CD4-positive, alpha-beta T cell treated with Interleukin-4 for 4 hours (primary cell): ENCODE data around the gene ITGA1.
"Not testable (repeated sequence)": the region's sequence is repeated elsewhere in the genome, so short reads cannot be mapped to it uniquely, and the experiment has no call there.

Experiments used
- DNase-seq: peaks from one replicate; pipeline ENCODE4 v3.0.0-alpha.2; 2020

The ITGA1 gene

GRCh38 chr5:52802272-52802973 is 14.7 kb downstream of the ITGA1 start:
- DNase-seq, result peak; percentile 7

DNA sequence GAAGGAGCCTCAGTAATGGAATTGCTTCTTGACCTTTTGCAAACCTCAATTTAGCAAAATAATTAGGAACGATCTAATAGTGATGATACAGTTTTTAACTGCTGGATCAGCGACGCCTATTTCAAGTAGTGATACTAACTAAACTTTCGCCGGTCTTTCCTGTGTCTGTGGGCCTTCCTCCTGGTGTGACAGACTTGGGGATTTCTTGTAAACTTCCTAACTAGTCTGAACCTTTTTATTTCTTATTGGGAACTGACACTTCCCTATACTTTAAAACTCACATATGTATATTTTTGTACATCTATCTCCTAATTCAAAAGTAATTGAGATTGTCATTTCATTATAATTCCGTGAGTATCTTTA is 15.2 kb downstream of the ITGA1 start:
- DNase-seq, result no peak

- DNase-seq, result no peak
Observed at GRCh38 chr5:52804387-52804791, 16.7 kb downstream of the ITGA1 start.

GRCh38 chr5:52804981-52805380 is 17.3 kb downstream of the ITGA1 start:
- no peak for DNase-seq

- no peak for DNase-seq
Observed at GRCh38 chr5:52805615-52806014, 17.9 kb downstream of the ITGA1 start.

DNA sequence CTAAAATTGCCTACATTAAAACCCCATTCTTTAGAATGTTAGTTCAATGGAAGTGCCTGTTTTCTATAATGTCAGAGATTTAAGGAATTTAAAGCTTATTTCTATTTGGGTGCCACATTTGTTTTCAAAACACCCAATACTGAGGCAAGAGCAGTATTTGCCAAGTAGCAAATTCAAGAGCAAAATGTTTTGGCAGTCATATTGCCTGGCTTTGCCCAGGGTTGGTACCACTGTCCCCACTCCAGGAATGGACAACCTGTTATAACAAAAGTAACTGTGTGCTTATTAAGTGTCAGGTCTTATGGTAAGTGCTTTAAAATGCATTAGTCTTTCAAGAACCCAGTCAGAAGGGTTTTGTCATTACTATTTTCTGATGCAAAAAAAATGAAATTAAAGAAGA is 19.3 kb downstream of the ITGA1 start:
- DNase-seq, result no peak

GRCh38 chr5:52807723-52808122 is 20.0 kb downstream of the ITGA1 start:
- DNase-seq, result no peak

DNA sequence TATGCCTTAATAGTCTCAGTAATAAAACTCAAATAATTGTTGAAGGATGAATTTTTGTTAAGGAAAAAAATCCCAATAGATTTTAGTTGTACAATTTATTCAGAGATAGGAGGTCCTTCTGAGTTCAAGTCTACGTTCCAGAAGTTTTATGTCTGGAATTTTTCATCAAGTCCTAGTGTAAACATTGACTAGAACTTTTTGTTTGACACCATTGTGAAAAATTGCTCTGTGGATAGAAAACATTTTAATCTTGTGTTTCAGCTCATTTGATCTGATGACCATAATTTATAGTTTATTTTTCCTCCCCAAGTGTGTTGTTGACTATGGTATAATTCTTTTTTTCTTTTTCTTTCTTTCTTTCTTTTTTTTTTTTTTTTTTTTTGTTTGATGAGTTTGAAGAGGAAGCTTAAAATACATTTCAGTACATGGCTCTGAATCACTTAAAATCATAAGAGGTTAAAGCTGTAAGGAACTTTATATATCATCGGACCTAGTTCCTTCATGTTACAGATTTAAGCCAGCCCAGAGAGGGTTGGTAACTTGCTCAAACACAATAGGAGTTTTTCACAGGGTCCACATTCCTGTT is 20.7 kb downstream of the ITGA1 start:
- DNase-seq, result no peak

GRCh38 chr5:52809884-52810283 is 22.2 kb downstream of the ITGA1 start:
- no peak for DNase-seq

DNA sequence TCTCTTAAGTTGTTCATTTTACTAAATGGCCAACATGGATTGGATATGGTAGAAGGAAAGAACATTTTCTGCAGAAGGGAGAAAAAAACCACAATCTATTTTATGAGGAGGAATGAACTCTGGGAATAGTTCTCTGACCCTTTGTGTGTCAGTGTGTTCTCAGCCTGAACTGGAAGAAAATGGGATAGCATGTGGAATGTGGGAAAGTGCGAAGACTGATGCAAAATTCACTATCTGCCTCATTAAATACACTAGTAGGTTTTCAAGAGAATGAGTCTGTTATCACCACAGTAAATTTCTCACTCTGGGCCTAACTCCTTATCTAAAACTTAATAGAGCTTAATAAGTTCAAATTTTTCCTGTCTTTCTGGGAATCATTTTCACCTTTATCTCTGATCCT is 22.7 kb downstream of the ITGA1 start:
- DNase-seq, result no peak

DNA sequence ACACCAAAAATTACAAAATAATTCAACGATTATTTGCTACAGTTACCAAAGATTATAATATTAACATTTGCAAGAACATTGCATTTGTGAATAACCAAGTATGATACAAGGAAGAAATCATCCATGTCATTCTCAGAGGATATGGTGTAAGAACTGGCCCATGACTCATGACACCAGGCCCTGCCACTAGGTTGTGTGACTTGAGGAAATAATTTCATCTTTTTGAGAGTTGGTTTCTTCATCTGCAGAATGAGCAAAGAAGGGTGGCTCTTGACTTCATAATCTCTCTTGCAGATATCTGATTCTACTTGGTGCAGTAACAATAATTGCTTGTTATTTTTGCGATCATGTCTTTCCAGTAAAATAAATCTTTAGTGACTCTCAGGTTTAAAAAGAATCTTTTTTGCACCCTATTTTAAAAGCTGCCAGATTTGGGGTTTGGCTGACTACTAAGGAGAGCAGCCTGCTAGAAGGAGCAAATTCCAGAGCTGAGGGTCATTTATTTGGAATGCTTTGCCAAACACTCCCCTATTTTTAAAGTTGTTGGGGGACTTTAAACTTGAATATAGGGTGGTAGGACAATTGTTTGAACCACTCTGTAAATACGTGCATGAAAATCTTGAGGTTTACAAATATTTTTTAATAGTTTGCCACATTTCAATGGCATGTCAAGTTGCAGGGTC is 23.5 kb downstream of the ITGA1 start:
- DNase-seq, result no peak

- no peak for DNase-seq
Observed at GRCh38 chr5:52814352-52815148, 26.8 kb downstream of the ITGA1 start.

- no peak for DNase-seq
Observed at GRCh38 chr5:52817818-52818217, 30.1 kb downstream of the ITGA1 start.

DNA sequence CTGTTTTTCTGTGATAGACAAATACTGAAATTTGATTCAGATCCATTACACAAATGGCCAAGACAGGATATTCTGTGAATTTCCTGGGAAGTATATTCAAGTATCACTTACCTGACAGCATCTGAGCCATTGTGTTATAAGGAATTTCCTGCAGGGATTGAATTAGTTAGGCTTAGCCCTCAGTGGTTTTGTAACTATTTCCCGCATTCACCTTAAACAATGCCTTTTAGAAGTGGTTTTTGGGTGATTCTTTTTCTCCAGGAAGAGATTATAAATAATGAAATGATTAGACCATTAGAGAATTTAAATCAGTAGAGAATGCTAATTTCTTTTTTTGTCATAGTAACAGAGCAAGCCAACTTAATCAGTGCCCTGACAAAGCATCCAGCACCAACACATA is 30.6 kb downstream of the ITGA1 start:
- DNase-seq, result no peak

DNA sequence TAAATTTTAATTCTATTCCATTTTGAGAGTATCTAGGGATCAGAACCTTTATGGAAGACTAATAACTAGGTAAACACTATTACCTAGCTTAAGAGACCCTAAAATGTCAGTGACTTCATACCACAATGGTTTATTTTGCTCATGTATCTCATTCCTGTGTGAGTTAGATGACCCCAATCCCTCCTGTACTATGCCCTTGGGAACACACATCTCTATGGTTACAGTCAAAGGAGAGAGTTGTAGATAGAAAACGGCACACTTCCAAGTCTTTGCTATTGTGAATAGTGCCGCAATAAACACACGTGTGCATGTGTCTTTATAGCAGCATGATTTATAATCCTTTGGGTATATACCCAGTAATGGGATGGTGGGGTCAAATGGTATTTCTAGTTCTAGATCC is 31.1 kb downstream of the ITGA1 start:
- not testable (repeated sequence) for DNase-seq

DNA sequence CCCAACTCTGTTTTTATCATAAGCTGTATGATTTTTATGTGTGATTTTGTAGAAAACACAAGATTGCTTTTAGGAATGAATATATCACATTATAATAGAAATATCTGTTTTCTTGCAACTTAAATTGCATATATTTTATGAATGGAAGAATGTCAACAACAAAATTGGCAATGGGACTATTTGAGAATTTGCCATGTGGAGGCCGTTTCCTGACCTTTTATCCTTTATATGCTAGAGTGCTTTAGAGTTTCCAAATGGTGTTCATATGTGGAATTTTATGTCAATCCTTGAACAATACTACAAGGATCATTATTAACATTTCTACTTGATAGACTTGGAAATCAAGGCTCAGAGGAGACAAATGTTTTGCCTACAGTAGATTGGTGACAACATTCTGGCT is 34.2 kb downstream of the ITGA1 start:
- no peak for DNase-seq

DNA sequence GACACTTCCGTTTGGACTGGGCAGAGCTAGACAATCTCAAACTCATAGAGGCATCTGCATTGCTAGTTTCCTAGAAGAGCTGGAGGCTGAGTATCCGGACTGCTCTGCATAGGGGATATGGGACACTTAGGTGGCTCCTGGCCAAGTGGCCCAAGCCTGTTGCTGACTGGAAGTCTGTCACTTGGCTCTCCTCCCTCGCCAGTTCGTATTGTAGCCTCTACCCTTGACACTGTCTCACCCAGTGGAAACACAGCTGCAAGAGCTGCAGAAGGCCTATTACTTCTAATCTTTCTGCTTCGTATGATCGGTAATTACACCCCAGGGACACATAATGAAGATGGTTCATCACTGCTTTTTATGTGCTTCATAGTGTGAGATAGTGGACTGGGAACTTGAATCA is 34.7 kb downstream of the ITGA1 start:
- no peak for DNase-seq

DNA sequence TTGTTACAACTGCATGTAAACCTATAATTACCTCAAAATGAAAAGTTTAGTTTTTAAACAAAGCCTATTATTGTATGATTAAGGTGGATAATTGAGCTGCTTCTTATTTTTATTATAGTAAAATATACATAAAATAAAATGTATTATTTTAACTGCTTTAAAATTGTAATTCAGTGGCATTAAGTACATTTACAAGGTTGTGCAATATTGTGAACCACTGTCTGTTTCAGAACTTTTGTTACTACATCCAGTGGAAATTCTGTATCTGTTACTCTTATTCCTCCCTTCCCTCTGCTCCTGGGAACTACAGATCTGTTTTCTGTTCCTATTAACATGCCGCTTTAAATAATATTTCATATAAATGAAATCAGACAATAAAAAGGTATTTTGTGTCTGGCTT is 37.1 kb downstream of the ITGA1 start:
- DNase-seq, result no peak

- peak; percentile 7 for DNase-seq
Observed at GRCh38 chr5:52825826-52826225, 38.1 kb downstream of the ITGA1 start.

GRCh38 chr5:52827815-52828214 is 40.1 kb downstream of the ITGA1 start:
- no peak for DNase-seq

GRCh38 chr5:52829664-52830063 is 41.9 kb downstream of the ITGA1 start:
- DNase-seq, result no peak

- no peak for DNase-seq
Observed at GRCh38 chr5:52830650-52831049, 42.9 kb downstream of the ITGA1 start.

- no peak for DNase-seq
Observed at GRCh38 chr5:52831786-52832511, 44.2 kb downstream of the ITGA1 start.
